GM23338 (cell line): ENCODE data around the gene PPFIA2. TPM values are rescaled to one million over a fixed set of nuclear protein-coding genes. Genes with fewer than 3 reads are reported as not detected.

Source experiments
- ATAC-seq: fragments of 200-7000 bp; cut with Tn5 transposase; 3 replicates; pipeline ENCODE4 v1.9.1; 2020
- DNase-seq: peaks from one replicate; pipeline ENCODE4 v3.0.0-alpha.2; 2015; ENCODE audit warnings: low spot score
- H2AFZ ChIP-seq: fragments of 200-600 bp; sonication (generic); 2 replicates; pipeline ENCODE4 v1.8.0; 2016; ENCODE audit warnings: antibody characterized with exemption, mild to moderate bottlenecking, moderate library complexity
- H3F3A ChIP-seq: fragments of 200-600 bp; sonication (generic); replicated peaks from 2 replicates; pipeline ENCODE4 v1.8.0; 2017; ENCODE audit warnings: antibody characterized with exemption, mixed run types, low read depth
- H3K27ac ChIP-seq: fragments of 200-600 bp; sonication (generic); 2 replicates; pipeline ENCODE4 v1.6.1; 2016; ENCODE audit warnings: low read depth
- H3K27me3 ChIP-seq: fragments of 200-600 bp; sonication (generic); 2 replicates; pipeline ENCODE4 v1.8.0; 2016; ENCODE audit warnings: mild to moderate bottlenecking, mixed run types, moderate library complexity; ENCODE audit not compliant: insufficient read depth
- H3K36me3 ChIP-seq: fragments of 200-600 bp; sonication (generic); 2 replicates; pipeline ENCODE4 v1.8.0; 2016; ENCODE audit warnings: mild to moderate bottlenecking; ENCODE audit not compliant: insufficient read depth
- H3K4me1 ChIP-seq: fragments of 200-600 bp; sonication (generic); 2 replicates; pipeline ENCODE4 v1.8.0; 2016; ENCODE audit warnings: mild to moderate bottlenecking, moderate library complexity; ENCODE audit not compliant: insufficient read depth
- H3K4me2 ChIP-seq: fragments of 200-600 bp; sonication (generic); 2 replicates; pipeline ENCODE4 v1.7.1; 2017; ENCODE audit warnings: mixed run types
- H3K4me3 ChIP-seq: fragments of 200-600 bp; sonication (generic); 2 replicates; pipeline ENCODE4 v1.6.1; 2016; ENCODE audit warnings: mixed run types
- H3K79me2 ChIP-seq: fragments of 200-600 bp; sonication (generic); replicated peaks from 2 replicates; pipeline ENCODE4 v1.8.0; 2017; ENCODE audit warnings: mild to moderate bottlenecking; ENCODE audit not compliant: insufficient read depth
- H3K9me2 ChIP-seq: fragments of 200-600 bp; sonication (generic); 2 replicates; pipeline ENCODE4 v1.8.0; 2017; ENCODE audit not compliant: insufficient read depth
- H4K20me1 ChIP-seq: fragments of 200-600 bp; sonication (generic); replicated peaks from 2 replicates; pipeline ENCODE4 v1.8.0; 2017; ENCODE audit warnings: mild to moderate bottlenecking; ENCODE audit not compliant: insufficient read depth
- H3K27ac Mint-ChIP-seq: 2 replicates; pipeline ENCODE4 v1.8.0; 2020; ENCODE audit warnings: inconsistent platforms, mild to moderate bottlenecking, moderate library complexity, mixed read lengths
- H3K27me3 Mint-ChIP-seq: 3 replicates; pipeline ENCODE4 v1.8.0; 2022; ENCODE audit warnings: low read depth, mild to moderate bottlenecking, moderate library complexity, mixed read lengths, inconsistent platforms; ENCODE audit not compliant: insufficient read depth, poor library complexity
- H3K36me3 Mint-ChIP-seq: 3 replicates; pipeline ENCODE4 v1.8.0; 2021; ENCODE audit warnings: low read depth, mild to moderate bottlenecking, inconsistent platforms, moderate library complexity, mixed read lengths
- H3K4me1 Mint-ChIP-seq: 3 replicates; pipeline ENCODE4 v1.8.0; 2020; ENCODE audit warnings: mild to moderate bottlenecking, inconsistent platforms, mixed read lengths
- H3K4me3 Mint-ChIP-seq: 3 replicates; pipeline ENCODE4 v1.8.0; 2021; ENCODE audit warnings: moderate library complexity, mild to moderate bottlenecking, inconsistent platforms, mixed read lengths
- H3K9me3 Mint-ChIP-seq: 3 replicates; pipeline ENCODE4 v1.8.0; 2020; ENCODE audit warnings: moderate library complexity, mild to moderate bottlenecking, inconsistent platforms, mixed read lengths
- CREB1 ChIP-seq: fragments of 250-450 bp; sonication (Bioruptor Pico); IDR thresholded peaks from 2 replicates; pipeline ENCODE4 v1.5.0; 2020; ENCODE audit warnings: low read depth, mild to moderate bottlenecking, moderate library complexity
- EZH2 ChIP-seq: fragments of 200-600 bp; sonication (generic); IDR thresholded peaks from one replicate; pipeline ENCODE4 v1.8.0; 2017; ENCODE audit warnings: antibody characterized with exemption, mild to moderate bottlenecking, low read depth; ENCODE audit not compliant: unreplicated experiment
- EZH2phosphoT487 ChIP-seq: fragments of 200-600 bp; sonication (generic); IDR thresholded peaks from one replicate; pipeline ENCODE4 v1.8.1; 2018; ENCODE audit warnings: antibody characterized with exemption; ENCODE audit not compliant: unreplicated experiment
- JUNB ChIP-seq: IDR thresholded peaks from one replicate; pipeline ENCODE4 v1.6.1; 2016; ENCODE audit warnings: antibody characterized with exemption; ENCODE audit not compliant: unreplicated experiment
- NANOG ChIP-seq: IDR thresholded peaks from 2 replicates; pipeline ENCODE4 v1.6.1; 2016; ENCODE audit warnings: antibody characterized with exemption, borderline replicate concordance
- POLR2AphosphoS5 ChIP-seq: IDR thresholded peaks from 2 replicates; pipeline ENCODE4 v1.6.1; 2016; ENCODE audit warnings: antibody characterized with exemption, low read depth
- ZNF331 ChIP-seq: fragments of 250-450 bp; sonication (Bioruptor Pico); IDR thresholded peaks from 2 replicates; pipeline ENCODE4 v1.5.0; 2020; ENCODE audit warnings: low read depth, mild to moderate bottlenecking, moderate library complexity
- polyA plus RNA-seq: library from polyadenylated mRNA; unstranded; fragments of >200 nt; fragmentation: Nextera tagmentation; extraction: Ambion mirVana; gene quantifications from 2 replicates; pipeline ENCODE4 v1.2.1, GENCODE V29; 2016
- total RNA-seq: library from RNA; depleted of rRNA; stranded (reverse); fragments of >200 nt; shearing (Covaris generic); gene quantifications from 2 replicates; pipeline ENCODE4 v1.2.3, GENCODE V29; 2014
- TF ChIP-seq, protein P1 (sequence below): IDR thresholded peaks from 2 replicates; pipeline ENCODE4 v1.6.1; 2016; ENCODE audit warnings: antibody characterized with exemption
- TF ChIP-seq, protein P2 (sequence below): fragments of 250-450 bp; sonication (Bioruptor Pico); IDR thresholded peaks from 2 replicates; pipeline ENCODE4 v1.5.0; 2020; ENCODE audit warnings: mild to moderate bottlenecking, moderate library complexity
- TF ChIP-seq, protein P3 (sequence below): IDR thresholded peaks from one replicate; pipeline ENCODE4 v1.6.1; 2018; ENCODE audit warnings: antibody characterized with exemption; ENCODE audit not compliant: unreplicated experiment

Gene PPFIA2
- total and polyA plus RNA-seq, 2 experiments from 2014 or later = 5.4 to 7.2 TPM

DNA sequence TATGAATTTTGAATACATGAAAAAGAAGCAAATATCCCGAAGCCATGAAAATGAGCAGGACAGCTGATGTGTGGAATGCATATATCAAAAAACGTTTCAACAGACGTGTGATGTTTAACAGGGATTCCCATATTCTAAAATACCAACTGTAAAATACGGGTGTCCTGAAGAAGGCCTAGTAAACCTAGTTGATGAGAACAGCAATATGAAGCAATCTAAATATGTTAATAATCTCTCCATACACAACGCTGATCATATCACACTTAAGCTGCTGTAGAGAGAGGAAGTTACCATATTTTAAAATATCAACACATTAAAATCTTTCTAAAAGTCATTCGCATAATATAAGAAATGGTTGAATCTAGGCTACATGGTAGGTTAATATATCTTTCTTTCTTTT, 317.5 kb downstream of the PPFIA2 start:
- no peak overlapping the region for H3K27ac ChIP-seq
- TF ChIP-seq POLR2AphosphoS5 = no peak
- TF ChIP-seq, protein P1, sequence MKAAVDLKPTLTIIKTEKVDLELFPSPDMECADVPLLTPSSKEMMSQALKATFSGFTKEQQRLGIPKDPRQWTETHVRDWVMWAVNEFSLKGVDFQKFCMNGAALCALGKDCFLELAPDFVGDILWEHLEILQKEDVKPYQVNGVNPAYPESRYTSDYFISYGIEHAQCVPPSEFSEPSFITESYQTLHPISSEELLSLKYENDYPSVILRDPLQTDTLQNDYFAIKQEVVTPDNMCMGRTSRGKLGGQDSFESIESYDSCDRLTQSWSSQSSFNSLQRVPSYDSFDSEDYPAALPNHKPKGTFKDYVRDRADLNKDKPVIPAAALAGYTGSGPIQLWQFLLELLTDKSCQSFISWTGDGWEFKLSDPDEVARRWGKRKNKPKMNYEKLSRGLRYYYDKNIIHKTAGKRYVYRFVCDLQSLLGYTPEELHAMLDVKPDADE = no peak
- no peak for TF ChIP-seq CREB1 (CRISPR knock-in tag)
- TF ChIP-seq, protein P2, sequence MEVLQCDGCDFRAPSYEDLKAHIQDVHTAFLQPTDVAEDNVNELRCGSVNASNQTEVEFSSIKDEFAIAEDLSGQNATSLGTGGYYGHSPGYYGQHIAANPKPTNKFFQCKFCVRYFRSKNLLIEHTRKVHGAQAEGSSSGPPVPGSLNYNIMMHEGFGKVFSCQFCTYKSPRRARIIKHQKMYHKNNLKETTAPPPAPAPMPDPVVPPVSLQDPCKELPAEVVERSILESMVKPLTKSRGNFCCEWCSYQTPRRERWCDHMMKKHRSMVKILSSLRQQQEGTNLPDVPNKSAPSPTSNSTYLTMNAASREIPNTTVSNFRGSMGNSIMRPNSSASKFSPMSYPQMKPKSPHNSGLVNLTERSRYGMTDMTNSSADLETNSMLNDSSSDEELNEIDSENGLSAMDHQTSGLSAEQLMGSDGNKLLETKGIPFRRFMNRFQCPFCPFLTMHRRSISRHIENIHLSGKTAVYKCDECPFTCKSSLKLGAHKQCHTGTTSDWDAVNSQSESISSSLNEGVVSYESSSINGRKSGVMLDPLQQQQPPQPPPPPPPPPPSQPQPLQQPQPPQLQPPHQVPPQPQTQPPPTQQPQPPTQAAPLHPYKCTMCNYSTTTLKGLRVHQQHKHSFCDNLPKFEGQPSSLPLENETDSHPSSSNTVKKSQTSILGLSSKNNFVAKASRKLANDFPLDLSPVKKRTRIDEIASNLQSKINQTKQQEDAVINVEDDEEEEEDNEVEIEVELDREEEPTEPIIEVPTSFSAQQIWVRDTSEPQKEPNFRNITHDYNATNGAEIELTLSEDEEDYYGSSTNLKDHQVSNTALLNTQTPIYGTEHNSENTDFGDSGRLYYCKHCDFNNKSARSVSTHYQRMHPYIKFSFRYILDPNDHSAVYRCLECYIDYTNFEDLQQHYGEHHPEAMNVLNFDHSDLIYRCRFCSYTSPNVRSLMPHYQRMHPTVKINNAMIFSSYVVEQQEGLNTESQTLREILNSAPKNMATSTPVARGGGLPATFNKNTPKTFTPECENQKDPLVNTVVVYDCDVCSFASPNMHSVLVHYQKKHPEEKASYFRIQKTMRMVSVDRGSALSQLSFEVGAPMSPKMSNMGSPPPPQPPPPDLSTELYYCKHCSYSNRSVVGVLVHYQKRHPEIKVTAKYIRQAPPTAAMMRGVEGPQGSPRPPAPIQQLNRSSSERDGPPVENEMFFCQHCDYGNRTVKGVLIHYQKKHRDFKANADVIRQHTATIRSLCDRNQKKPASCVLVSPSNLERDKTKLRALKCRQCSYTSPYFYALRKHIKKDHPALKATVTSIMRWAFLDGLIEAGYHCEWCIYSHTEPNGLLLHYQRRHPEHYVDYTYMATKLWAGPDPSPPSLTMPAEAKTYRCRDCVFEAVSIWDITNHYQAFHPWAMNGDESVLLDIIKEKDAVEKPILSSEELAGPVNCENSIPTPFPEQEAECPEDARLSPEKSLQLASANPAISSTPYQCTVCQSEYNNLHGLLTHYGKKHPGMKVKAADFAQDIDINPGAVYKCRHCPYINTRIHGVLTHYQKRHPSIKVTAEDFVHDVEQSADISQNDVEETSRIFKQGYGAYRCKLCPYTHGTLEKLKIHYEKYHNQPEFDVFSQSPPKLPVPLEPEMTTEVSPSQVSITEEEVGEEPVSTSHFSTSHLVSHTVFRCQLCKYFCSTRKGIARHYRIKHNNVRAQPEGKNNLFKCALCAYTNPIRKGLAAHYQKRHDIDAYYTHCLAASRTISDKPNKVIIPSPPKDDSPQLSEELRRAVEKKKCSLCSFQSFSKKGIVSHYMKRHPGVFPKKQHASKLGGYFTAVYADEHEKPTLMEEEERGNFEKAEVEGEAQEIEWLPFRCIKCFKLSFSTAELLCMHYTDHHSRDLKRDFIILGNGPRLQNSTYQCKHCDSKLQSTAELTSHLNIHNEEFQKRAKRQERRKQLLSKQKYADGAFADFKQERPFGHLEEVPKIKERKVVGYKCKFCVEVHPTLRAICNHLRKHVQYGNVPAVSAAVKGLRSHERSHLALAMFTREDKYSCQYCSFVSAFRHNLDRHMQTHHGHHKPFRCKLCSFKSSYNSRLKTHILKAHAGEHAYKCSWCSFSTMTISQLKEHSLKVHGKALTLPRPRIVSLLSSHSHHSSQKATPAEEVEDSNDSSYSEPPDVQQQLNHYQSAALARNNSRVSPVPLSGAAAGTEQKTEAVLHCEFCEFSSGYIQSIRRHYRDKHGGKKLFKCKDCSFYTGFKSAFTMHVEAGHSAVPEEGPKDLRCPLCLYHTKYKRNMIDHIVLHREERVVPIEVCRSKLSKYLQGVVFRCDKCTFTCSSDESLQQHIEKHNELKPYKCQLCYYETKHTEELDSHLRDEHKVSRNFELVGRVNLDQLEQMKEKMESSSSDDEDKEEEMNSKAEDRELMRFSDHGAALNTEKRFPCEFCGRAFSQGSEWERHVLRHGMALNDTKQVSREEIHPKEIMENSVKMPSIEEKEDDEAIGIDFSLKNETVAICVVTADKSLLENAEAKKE = no peak
- TF ChIP-seq NANOG = no peak
- TF ChIP-seq ZNF331 (CRISPR knock-in tag) = no peak
- H3K9me2 ChIP-seq = no peaks in the 10 kb centered on the region

DNA sequence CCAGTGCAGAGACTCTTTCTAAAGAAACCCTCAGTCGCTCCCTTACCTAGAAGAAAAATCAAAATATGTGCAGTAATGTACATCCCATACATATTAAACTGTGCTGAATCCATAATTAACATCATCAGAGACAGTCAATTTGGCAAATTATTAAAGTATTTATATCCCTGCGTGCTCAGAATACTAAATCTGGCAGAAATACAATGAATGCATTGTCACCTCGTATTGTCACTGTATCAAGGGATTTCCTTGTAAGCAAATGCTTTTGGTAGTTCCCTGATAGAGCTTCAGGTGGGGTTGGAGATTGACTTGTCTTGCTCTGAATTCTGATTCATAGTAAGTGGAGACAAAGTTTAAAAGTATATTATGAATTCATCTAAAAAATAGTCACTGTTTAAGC, 319.1 kb downstream of the PPFIA2 start:
- H3K4me3 Mint-ChIP-seq = no peak overlapping the region
- Histone ChIP-seq H2AFZ (no peak overlapping the region), H3K79me2 (no peaks in the 10 kb centered on the region), H3K27me3 (no peaks in the 10 kb centered on the region), H3K27ac (no peak overlapping the region), H3K9me2 (no peaks in the 10 kb centered on the region), H3K4me2 (no peak overlapping the region), H3K4me1 (no peaks in the 10 kb centered on the region), H3K36me3 (no peaks in the 10 kb centered on the region), H3F3A (no peaks in the 10 kb centered on the region), H4K20me1 (no peaks in the 10 kb centered on the region), H3K4me3 (no peak overlapping the region)
- ATAC-seq (no peak), DNase-seq (peak; percentile 2)
- no peak overlapping the region for H3K27ac Mint-ChIP-seq
- H3K4me1 Mint-ChIP-seq = no peaks in the 10 kb centered on the region
- no peaks in the 10 kb centered on the region for H3K27me3 Mint-ChIP-seq
- H3K36me3 Mint-ChIP-seq = no peaks in the 10 kb centered on the region
- H3K9me3 Mint-ChIP-seq = no peaks in the 10 kb centered on the region
- TF ChIP-seq JUNB (no peak), CREB1 (CRISPR knock-in tag) (no peak), EZH2 (no peak), EZH2phosphoT487 (no peak), ZNF331 (CRISPR knock-in tag) (no peak), NANOG (no peak)
- TF ChIP-seq, protein P3, sequence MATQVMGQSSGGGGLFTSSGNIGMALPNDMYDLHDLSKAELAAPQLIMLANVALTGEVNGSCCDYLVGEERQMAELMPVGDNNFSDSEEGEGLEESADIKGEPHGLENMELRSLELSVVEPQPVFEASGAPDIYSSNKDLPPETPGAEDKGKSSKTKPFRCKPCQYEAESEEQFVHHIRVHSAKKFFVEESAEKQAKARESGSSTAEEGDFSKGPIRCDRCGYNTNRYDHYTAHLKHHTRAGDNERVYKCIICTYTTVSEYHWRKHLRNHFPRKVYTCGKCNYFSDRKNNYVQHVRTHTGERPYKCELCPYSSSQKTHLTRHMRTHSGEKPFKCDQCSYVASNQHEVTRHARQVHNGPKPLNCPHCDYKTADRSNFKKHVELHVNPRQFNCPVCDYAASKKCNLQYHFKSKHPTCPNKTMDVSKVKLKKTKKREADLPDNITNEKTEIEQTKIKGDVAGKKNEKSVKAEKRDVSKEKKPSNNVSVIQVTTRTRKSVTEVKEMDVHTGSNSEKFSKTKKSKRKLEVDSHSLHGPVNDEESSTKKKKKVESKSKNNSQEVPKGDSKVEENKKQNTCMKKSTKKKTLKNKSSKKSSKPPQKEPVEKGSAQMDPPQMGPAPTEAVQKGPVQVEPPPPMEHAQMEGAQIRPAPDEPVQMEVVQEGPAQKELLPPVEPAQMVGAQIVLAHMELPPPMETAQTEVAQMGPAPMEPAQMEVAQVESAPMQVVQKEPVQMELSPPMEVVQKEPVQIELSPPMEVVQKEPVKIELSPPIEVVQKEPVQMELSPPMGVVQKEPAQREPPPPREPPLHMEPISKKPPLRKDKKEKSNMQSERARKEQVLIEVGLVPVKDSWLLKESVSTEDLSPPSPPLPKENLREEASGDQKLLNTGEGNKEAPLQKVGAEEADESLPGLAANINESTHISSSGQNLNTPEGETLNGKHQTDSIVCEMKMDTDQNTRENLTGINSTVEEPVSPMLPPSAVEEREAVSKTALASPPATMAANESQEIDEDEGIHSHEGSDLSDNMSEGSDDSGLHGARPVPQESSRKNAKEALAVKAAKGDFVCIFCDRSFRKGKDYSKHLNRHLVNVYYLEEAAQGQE = no peak

More for the DNA sequence above, 317.5 kb downstream of the PPFIA2 start:
- ATAC-seq (no peak), DNase-seq (no peak)
- Mint-ChIP-seq H3K27ac (no peak overlapping the region), H3K27me3 (no peaks in the 10 kb centered on the region), H3K4me1 (no peaks in the 10 kb centered on the region), H3K4me3 (no peak overlapping the region), H3K36me3 (no peaks in the 10 kb centered on the region), H3K9me3 (no peaks in the 10 kb centered on the region)
- no peaks in the 10 kb centered on the region for H3K36me3 ChIP-seq
- H2AFZ ChIP-seq = no peak overlapping the region
- no peaks in the 10 kb centered on the region for H3K4me1 ChIP-seq
- no peak overlapping the region for H3K4me3 ChIP-seq
- no peaks in the 10 kb centered on the region for H3K79me2 ChIP-seq
- H3K27me3 ChIP-seq = no peaks in the 10 kb centered on the region
- H3K4me2 ChIP-seq = no peak overlapping the region
- H3F3A ChIP-seq = no peaks in the 10 kb centered on the region
- H4K20me1 ChIP-seq = no peaks in the 10 kb centered on the region
